ENCODE measurements around the gene SLC6A5. TPM values are rescaled to one million over a fixed set of nuclear protein-coding genes. Genes with fewer than 3 reads are reported as not detected.

The SLC6A5 gene
- total RNA-seq, 1 donor from 2014 or later, result not detected

- TF ChIP-seq CTCF (conservative IDR thresholded peaks at IDR 0.05; ENCODE audit: low read depth, low read length), result no peak
- DNase-seq (ENCODE audit: low read depth), result no peak
- H3K4me3 ChIP-seq (ENCODE audit: low read depth, low read length), result no peak overlapping the region
Observed at GRCh38 chr11:20688761-20689160, 89.4 kb downstream of the SLC6A5 start.

GRCh38 chr11:20707876-20708275 is 108.5 kb downstream of the SLC6A5 start:
- no peak for TF ChIP-seq CTCF (conservative IDR thresholded peaks at IDR 0.05; ENCODE audit: low read depth, low read length)
- H3K4me3 ChIP-seq (ENCODE audit: low read depth, low read length), result no peak overlapping the region
- DNase-seq (ENCODE audit: low read depth), result no peak

Other genes starting within 250 kb of the SLC6A5 start
- gene HTATIP2, start 235.9 kb upstream of the SLC6A5 start, total RNA-seq, result 48.8 and 67.6 TPM in 2 replicates
- 12.5 and 33.1 TPM in 2 replicates for gene PRMT3, start 211.9 kb upstream of the SLC6A5 start, total RNA-seq
- not detected in 2 replicates for gene NELL1, start 70.0 kb downstream of the SLC6A5 start, total RNA-seq

Measured in epithelial cell of proximal tubule (primary cell).